ENCODE measurements around the gene PDSS1.
"Not testable (repeated sequence)": the region's sequence is repeated elsewhere in the genome, so short reads cannot be mapped to it uniquely, and the experiment has no call there.

PDSS1 gene

GRCh38 chr10:26697163-26697921 lies at the start of gene PDSS1:
TSS of gene PDSS1 (plus strand) at chr10:26697701. CDS start at chr10:26697712, 11 bp downstream.
- peak; percentile 63 for DNase-seq (ENCODE audit: low read depth)

GRCh38 chr10:26648245-26648636 lies 49.3 kb upstream of the PDSS1 start:
- not testable (repeated sequence) for DNase-seq (ENCODE audit: low read depth)

GRCh38 chr10:26650406-26650805 lies 47.1 kb upstream of the PDSS1 start:
- no peak for DNase-seq (ENCODE audit: low read depth)

DNA sequence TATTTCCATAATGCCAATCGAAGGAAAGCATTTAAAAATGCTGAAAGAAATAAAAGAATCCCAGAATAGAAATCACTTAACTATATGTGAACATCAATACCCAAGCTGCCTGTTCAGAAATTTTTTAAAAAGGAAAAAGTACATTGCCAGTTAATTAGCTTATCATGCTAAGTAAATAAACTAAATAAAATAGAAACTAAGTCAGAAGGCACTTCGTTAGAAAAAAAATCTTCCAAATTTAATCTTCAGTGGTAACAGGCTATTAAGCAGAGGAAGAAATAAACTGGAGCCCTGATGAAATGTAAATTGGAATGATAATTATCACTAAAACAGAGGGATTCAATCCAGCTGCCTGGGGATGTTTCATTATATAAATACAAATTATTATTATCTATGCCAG lies 46.0 kb upstream of the PDSS1 start:
- not testable (repeated sequence) for DNase-seq (ENCODE audit: low read depth)

- no peak for DNase-seq (ENCODE audit: low read depth)
Measured at GRCh38 chr10:26653004-26653403, 44.5 kb upstream of the PDSS1 start.

- no peak for DNase-seq (ENCODE audit: low read depth)
Measured at GRCh38 chr10:26655746-26656145, 41.8 kb upstream of the PDSS1 start.

- no peak for DNase-seq (ENCODE audit: low read depth)
Measured at GRCh38 chr10:26662864-26663263, 34.6 kb upstream of the PDSS1 start.

- DNase-seq (ENCODE audit: low read depth) = no peak
Measured at GRCh38 chr10:26665080-26666048, 32.1 kb upstream of the PDSS1 start.

DNA sequence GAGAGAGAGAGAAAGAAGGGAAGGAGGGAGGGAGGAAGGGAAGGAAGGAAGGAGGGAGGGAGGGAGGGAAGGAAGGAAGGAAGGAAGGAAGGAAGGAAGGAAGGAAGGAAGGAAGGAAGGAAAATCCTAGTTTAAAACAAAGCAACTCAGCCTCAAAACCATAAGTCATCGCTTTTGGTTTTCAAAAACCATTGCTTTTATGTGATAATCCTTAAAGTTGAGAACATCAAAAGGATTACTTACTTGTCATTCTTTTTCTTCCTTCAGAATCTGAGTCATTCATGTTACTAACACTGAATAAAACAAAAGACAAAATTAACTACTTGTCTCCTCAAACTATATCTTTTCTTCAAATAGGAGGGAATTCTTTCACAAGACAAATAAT lies 21.6 kb upstream of the PDSS1 start:
- no peak for DNase-seq (ENCODE audit: low read depth)

DNA sequence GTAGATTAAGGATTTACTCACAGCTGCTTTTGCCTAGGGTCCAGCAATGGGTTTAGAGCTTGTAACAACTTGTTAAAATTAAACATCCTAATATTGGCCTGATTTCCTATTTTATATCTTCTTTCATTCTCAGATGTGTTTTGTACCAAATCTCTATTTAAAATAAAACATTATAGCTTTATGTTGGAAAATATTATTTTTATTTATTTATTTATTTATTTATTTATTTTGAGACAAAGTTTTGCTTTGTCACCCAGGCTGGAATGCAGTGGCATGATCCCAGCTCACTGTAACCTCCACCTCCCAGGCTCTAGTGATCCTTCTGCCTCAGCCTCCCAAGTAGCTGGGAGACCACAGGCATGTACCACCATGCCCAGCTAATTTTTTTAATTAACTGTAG lies 17.9 kb upstream of the PDSS1 start:
- DNase-seq (ENCODE audit: low read depth) = no peak

DNA sequence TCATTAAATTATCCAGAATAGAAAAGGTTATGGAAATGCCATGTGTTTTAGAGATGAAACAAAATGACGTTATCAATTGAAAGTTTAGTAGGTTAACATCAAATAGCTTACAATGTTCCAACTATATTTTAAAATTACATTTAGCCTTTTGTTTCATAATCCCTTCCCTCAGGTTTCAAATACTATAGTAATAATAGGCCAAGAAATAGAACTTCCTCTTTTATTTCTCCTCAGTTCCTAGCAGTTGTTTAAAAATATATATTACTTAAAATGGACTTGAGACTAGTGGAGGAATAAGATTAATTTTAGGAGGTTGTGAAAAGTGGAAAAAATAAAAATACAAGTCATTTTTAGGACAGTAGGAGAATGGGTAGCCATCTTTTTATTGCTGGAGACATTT lies 16.4 kb upstream of the PDSS1 start:
- DNase-seq (ENCODE audit: low read depth) = no peak

DNA sequence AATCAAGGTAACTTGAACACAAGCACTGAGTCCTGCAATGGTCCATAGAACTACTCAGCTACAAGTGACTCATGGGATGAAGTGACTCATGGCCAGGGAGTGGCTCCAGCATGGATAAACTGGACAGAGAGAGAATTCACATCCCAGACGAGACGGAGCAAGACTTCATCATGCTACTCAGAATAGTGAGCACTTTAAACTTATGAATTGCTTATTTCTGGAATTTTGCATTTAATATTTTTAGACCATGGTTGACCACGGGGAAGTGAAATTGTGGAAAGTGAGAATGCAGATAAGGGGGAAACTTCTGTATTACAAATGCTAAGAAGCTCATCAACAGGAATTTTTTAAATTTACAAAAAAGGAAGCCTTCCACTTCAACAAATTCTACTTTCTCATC lies 15.5 kb upstream of the PDSS1 start:
- DNase-seq (ENCODE audit: low read depth) = not testable (repeated sequence)

DNA sequence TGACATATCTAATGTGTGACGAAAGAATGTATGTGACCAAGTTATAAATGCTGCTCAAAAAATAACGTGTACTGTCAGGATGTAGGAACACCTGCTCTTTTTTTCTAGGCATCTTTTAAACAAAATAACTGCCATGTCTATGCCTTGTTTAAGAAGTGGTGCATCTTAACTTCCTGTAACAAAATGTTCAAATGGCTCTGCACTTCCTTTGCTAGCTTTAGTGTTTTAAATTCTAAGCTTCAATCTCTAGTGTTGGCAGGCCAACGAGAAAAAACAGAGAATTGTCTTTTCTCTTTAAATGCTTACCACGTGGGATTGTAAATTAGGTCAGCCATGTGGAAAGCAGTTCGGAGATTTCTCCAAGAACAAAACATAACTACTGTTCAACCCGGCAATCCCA lies 14.6 kb upstream of the PDSS1 start:
- no peak for DNase-seq (ENCODE audit: low read depth)

DNA sequence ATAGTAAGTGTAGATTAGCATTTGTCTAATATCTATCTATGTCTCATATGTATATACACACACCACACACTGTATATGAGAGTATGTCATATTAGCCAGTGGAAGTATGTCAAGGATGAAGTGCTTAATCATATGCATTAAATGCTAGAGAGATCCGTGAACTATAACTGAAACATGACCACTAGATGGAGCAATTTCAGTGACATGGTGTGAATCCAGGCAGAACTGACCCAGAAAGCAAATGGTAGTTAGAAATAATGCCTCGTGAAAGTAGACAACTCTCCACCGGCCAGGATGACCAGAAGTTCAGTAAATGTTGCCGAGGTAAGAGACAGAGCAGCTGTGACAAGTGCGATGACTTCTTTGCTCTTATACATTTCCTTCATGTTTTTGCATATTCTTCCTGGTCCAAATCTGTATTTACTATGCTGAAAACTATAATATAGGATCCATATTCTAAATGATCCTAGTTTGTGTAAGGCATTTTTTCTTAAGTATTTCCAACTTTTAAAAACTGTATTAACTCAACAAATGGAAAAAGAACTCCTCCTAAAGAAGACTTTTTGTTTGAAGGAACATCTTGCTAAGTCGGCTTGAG lies 12.7 kb upstream of the PDSS1 start:
- DNase-seq (ENCODE audit: low read depth) = peak; percentile 33

DNA sequence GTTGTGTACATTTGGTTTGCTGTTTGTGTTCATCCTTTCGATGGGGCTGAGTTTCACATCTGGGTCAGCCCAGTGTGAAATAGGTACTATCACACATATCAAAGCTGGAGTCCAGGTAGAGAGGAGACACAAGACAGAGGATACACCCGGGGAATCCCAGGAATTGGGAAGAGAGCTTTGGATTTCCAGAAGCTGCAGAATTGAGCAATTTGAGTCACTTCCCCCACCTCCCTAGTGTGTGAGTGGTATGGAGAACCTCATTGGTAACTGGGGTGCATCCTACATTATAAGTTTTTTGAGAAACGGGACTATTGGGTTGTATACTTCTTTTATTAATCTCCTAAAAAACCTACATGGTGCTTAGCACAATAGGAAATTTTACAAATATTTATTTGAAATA lies 12.1 kb upstream of the PDSS1 start:
- DNase-seq (ENCODE audit: low read depth) = no peak

DNA sequence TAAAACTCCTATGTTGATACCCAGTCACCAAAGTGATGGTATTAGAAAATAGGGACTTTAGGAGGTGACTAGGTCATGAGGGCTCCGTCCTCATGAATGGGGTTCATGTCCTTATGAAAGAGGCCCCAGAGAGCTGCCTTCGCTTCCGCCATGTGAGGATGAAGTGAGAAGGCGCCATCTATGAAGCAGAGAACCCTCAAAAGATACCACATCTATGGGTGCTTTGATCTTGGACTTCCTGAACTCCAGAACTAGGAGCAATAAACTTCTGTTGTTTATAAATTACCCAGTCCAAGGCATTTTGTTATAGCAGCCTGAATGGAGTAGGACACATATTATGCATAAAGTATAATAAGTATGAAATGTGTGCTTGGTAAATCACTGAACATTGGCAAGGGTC lies 8.1 kb upstream of the PDSS1 start:
- no peak for DNase-seq (ENCODE audit: low read depth)

GRCh38 chr10:26690731-26691475 lies 6.6 kb upstream of the PDSS1 start:
- peak; percentile 31 for DNase-seq (ENCODE audit: low read depth)

GRCh38 chr10:26694536-26694935 lies 3.0 kb upstream of the PDSS1 start:
- DNase-seq (ENCODE audit: low read depth) = not testable (repeated sequence)

- DNase-seq (ENCODE audit: low read depth) = peak; percentile 74
Measured at GRCh38 chr10:26696786-26697162, 727 bp upstream of the PDSS1 start.

- DNase-seq (ENCODE audit: low read depth) = no peak
Measured at GRCh38 chr10:26697922-26698608, 564 bp downstream of the PDSS1 start.

DNA sequence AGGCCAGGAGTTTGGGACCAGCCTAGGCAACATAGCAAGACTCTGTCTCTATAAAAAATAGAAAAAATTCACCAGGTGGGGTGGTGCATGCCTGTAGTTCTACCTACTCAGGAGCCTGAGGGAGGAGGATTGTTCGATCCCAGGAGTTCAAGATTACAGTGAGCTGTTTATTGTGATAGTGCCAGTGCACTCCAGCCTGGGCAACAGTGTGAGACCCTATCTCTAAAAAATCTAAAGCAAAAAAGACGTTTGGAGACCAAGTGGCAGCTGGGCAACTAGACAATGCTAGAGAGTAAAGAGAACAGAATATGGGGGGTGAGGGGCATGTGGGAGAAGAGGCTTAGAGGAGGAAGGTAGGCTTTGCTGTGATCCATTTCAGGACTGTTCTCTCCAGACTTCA lies 1.4 kb downstream of the PDSS1 start:
- DNase-seq (ENCODE audit: low read depth) = no peak
